ENCODE measurements around the gene FSD2. TPM values are rescaled to one million over a fixed set of nuclear protein-coding genes. Genes with fewer than 3 reads are reported as not detected.

FSD2 gene, protein sequence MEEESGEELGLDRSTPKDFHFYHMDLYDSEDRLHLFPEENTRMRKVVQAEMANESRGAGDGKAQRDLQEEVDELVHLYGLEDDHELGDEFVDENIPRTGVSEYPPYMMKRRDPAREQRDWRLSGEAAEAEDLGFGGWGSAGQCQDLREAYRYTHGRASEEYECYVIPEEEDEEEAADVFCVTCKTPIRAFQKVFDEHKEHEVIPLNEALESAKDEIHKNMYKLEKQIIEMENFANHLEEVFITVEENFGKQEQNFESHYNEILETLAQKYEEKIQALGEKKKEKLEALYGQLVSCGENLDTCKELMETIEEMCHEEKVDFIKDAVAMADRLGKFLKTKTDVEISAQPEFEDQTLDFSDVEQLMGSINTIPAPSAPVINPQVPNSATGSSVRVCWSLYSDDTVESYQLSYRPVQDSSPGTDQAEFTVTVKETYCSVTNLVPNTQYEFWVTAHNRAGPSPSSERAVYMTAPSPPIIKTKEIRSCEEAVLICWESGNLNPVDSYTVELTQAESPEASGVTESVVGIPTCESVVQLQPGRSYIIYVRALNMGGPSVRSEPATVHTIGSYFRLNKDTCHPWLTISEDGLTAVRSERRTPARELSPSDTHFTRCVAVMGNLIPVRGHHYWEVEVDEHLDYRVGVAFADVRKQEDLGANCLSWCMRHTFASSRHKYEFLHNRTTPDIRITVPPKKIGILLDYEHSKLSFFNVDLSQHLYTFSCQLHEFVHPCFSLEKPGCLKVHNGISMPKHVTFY
- total RNA-seq = not detected

DNA sequence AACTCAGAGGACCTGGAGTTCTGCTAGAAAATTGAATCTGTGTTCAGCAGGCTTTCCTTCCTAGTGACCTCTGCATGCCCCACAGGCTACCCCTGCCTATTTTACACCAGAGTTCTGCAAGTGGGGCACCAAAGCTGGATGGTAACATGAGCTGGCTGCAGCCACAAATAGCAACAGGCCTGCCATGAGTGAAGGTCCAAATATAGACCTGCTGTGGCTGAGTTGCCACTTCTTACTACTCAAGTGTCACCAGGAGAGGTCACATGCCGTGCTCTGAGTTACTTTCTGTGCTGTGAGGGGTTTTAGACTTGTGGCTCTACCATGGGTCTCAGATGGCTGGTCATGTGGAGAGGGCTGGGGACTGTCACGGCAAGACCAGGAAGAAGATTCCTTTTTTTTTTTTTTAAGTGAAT lies at the start of gene FSD2:
TSS of gene FSD2 (minus strand) at position 76 of the 413 bp plus-strand sequence. CDS start 18,679 bp downstream, outside the sequence.
- Mint-ChIP-seq H3K4me1 (peaks cover 11% of the 10 kb centered on the region), H3K36me3 (peaks cover under 1% of the 10 kb centered on the region), H3K9me3 (no peaks in the 10 kb centered on the region), H3K27me3 (peaks cover 16% of the 10 kb centered on the region), H3K4me3 (no peak within 1 kb of the TSS), H3K27ac (no peak within 1 kb of the TSS)
- POLR2A ChIA-PET = no interaction called here
- ATAC-seq (ENCODE audit: low read depth) (no peak), DNase-seq (no peak)

DNA sequence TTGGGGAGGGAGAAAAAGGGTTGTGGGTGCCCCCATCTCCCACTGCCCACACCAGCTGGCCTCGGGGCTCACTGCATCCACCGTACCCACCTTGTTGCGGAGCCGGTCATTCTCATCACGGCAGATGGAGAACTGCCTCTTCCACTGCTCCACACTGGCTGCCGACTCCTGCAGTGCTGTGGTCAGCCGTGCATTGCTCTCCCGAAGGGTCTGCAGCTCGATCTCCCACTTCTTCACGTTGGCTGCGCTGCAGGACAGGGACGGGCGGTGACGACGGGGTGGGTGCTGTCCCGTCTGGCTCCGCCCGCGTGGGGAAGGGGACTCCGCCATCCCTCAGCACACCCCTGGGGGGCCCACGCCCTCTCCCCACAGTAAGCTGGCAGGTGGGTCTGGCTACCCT lies 48.7 kb upstream of the FSD2 start:
- no peaks in the 10 kb centered on the region for H3K27me3 Mint-ChIP-seq
- DNase-seq (no peak), ATAC-seq (ENCODE audit: low read depth) (no peak)
- no peak overlapping the region for H3K27ac Mint-ChIP-seq
- H3K4me1 Mint-ChIP-seq = peaks cover 18% of the 10 kb centered on the region
- POLR2A ChIA-PET = no interaction called here
- H3K36me3 Mint-ChIP-seq = peaks cover 3% of the 10 kb centered on the region
- H3K4me3 Mint-ChIP-seq = no peak overlapping the region
- H3K9me3 Mint-ChIP-seq = no peaks in the 10 kb centered on the region

DNA sequence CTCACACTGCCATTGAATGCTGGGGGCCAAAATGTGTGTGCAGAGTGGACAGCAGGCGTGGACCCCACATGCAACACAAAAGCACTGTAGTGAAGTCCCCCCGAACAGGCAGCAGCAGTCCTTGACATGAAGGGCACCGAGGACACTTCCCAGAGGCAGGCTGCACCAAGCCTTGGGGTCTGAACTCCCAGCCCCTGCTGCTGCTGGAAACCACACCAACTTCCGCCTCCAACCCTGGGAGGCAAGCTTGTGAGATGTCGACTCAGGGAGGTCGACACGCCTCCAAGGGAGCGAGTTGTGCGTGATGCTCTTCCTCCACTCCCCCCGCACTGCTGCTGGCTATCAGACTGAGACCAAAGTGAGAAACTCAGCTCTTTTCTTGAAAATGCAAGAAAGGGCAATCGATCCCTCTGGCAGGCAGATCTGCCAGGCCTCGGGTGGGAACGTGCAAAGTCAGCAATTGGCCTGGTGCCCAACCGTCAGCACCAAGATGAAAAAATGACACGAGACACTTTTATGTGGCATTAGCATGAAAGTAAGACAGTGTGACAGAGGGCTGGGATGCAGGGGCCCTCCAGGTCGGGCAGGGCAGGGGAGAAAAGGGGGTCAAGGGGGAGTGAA lies 47.2 kb upstream of the FSD2 start:
- H3K4me1 Mint-ChIP-seq = peaks cover 21% of the 10 kb centered on the region
- H3K27me3 Mint-ChIP-seq = no peaks in the 10 kb centered on the region
- H3K27ac Mint-ChIP-seq = peak overlapping the region; percentile 71
- peak; percentile 44 for ATAC-seq (ENCODE audit: low read depth)
- no peak for DNase-seq
- no peaks in the 10 kb centered on the region for H3K9me3 Mint-ChIP-seq
- peaks cover 1% of the 10 kb centered on the region for H3K36me3 Mint-ChIP-seq
- H3K4me3 Mint-ChIP-seq = peak overlapping the region; percentile 52
- POLR2A ChIA-PET = interaction anchor here (1.0 kb wide), 1 partner anchor 158 kb away, joined by 3 read pairs; the partner anchor contains the start of gene C15orf40

DNA sequence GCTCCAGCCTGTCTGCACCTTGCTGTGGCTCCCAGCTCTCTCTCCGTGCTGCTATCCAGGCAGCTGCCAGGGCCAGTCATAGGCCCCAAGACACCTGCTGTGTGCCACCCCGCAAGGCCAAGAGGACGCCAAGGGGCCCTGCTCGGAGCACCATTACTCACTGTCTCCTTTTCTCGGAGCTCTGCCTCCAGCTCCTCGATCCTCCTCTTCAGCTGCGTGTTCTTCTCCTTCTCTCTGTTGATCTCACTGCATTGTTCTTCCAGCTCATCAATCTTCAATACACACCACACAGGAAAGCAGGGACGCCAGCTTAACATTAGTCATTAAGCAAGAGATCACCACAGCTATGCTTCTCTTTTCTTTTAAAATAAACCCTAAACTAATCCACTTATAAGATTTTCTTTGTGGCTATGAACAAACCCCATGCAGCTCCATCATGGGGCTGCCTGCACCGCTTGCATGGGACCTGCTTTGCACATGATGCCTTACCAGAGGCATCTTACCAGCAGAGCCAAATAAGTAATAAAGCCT lies 46.2 kb upstream of the FSD2 start:
- Mint-ChIP-seq H3K4me3 (no peak overlapping the region), H3K9me3 (no peaks in the 10 kb centered on the region), H3K27ac (no peak overlapping the region), H3K27me3 (no peaks in the 10 kb centered on the region), H3K4me1 (peaks cover 21% of the 10 kb centered on the region), H3K36me3 (peaks cover 1% of the 10 kb centered on the region)
- DNase-seq (no peak), ATAC-seq (ENCODE audit: low read depth) (no peak)
- POLR2A ChIA-PET = interaction anchor here (0.9 kb wide), 1 partner anchor 148 kb away, joined by 3 read pairs; no protein-coding TSS in a partner anchor

DNA sequence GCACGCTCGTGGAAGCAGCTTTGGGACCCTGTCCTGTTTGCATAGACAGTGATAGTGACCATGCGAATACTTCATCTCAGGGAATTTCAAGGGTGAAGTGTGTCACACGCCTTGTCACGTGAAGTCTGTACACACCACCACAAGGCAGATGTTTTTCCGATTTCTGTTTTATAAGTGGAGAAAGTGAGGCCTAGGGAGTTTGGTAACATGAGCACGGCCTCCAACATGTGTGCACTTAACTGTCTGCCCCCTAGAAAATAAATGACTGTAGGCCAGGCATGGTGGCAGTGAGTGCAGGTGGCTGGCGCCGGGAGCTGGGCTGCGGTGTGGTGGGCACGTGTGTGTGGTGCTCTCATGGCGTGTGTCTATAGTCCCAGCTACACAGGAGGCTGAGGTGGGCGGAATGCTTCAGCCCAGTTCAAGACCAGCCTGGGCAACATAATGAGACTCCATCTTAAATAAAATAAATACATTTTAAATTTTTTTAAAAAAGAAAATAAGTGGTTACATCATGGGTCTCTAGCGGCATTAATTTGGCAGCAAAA lies 45.5 kb upstream of the FSD2 start:
- no peak overlapping the region for H3K4me3 Mint-ChIP-seq
- ATAC-seq (ENCODE audit: low read depth) = no peak
- no peaks in the 10 kb centered on the region for H3K27me3 Mint-ChIP-seq
- POLR2A ChIA-PET = interaction anchor here (0.6 to 0.9 kb wide), 2 partner anchors 149 to 183 kb away, joined by 3 read pairs; no protein-coding TSS in a partner anchor
- no peaks in the 10 kb centered on the region for H3K9me3 Mint-ChIP-seq
- H3K27ac Mint-ChIP-seq = no peak overlapping the region
- H3K4me1 Mint-ChIP-seq = peaks cover 21% of the 10 kb centered on the region
- DNase-seq = no peak
- H3K36me3 Mint-ChIP-seq = peaks cover 1% of the 10 kb centered on the region

DNA sequence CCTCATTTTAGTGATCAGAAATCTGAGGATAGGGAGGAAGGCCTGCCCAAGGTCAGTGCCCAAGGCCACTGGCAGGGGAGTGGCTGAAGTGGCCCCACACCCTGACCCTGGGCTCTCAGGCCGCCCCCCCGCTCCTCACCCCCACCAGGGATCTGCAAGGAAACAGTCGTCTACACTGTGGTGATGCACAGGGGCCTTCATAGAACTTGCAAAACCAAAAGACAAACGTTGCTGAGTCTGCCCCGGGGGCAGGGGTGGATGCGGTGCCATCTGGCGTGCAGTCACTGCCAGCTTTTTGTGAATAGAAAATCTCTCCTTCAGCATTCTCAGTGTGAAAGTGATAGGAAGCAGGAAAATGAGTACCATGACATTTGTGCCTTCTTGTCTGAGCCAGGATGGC lies 44.9 kb upstream of the FSD2 start:
- DNase-seq = no peak
- Mint-ChIP-seq H3K9me3 (no peaks in the 10 kb centered on the region), H3K4me3 (no peak overlapping the region), H3K27me3 (no peaks in the 10 kb centered on the region), H3K36me3 (peaks cover 1% of the 10 kb centered on the region), H3K4me1 (peaks cover 17% of the 10 kb centered on the region), H3K27ac (no peak overlapping the region)
- no peak for ATAC-seq (ENCODE audit: low read depth)
- POLR2A ChIA-PET = interaction anchor here (0.6 kb wide), 1 partner anchor 183 kb away, joined by 3 read pairs; no protein-coding TSS in a partner anchor

DNA sequence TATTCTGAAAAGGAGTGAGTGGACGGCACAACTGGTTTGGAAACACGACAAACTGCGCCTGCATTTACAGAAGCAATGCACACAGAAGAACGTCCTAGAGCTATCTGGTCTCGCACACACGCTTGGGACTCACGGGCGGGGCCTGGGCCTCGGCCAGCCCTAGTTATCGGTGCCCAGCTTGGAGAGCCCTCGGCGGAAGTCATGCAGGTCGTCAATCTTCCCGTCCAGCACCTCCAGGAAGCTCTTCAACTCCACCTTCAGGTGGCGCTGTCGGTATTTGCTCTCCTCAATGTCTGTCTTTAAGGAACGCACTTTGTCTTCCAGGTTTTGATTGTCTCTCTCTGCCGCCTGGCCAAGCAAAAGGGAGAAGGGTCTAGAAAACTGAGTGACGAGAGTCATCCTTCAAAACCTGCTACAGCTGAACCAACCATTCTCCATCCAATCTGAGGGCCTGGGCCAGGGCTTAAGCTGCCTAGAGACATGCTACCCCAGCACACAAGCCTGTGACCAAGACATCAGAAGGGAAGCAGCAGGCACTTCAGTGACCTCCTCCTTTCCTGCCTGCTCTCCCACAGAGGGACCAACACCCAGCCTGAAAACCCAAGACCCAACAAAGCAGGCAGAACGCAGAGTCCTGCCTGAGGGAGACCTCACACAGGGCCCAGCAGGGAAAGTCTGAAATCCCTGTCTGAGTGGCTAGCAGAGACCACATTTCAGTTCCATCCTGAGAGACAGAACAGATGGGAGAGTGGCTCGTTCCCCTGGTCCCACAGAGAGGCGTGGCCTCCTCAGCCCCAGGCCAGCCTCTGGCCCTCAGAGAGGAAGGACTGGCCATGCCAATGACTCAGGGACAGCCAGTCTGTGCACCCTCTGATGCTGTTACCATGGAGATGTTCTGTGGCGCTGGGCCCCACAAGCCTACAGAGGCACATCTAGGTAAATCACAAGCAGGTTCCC lies 44.0 kb upstream of the FSD2 start:
- Mint-ChIP-seq H3K4me3 (no peak overlapping the region), H3K36me3 (peaks cover 1% of the 10 kb centered on the region), H3K27ac (peak overlapping the region; percentile 55), H3K27me3 (peaks cover 2% of the 10 kb centered on the region), H3K4me1 (peaks cover 18% of the 10 kb centered on the region), H3K9me3 (no peaks in the 10 kb centered on the region)
- ATAC-seq (ENCODE audit: low read depth) (peak; percentile 75), DNase-seq (peak; percentile 59)
- POLR2A ChIA-PET = interaction anchor here (0.9 to 1.7 kb wide), 2 partner anchors 136 to 150 kb away, joined by 7 read pairs; partner anchors contain the start of gene RAMAC

DNA sequence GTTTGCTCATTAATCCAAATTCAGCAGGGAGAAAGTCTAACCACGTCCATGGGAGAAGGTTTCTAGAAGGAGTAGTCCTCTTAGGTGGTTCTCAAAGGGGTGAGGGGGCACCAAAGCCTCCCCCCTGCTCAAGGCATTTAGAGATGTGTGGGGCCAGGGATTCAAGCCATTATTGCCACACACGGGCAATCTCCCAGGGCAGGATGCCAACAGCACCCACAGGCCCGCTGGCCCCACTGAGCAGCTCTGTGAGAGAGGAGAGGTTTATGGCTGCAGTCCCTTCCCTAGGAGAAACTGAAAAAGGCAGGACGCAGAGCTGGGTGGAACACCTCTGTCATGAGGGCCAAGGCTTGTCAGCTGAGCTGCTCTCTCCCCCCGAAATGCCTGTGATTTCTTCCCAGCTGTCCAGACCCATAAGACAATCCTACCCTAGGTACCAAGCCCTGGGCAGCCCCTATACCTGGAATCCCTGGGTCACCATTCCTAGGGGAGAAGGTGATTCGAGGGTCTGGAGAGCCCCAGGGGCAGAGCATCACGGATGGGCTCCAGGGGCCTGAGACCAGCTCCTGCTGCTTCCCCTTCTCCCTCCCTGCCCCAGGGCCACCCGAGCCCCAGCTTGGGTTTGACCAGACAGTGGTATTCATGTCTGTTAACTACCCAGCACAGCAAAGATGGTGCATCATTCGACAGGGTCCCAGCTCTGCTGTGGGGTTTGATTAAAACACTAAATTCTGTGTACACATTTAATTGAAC lies 42.5 kb upstream of the FSD2 start:
- Mint-ChIP-seq H3K9me3 (no peaks in the 10 kb centered on the region), H3K27me3 (peaks cover 5% of the 10 kb centered on the region), H3K4me3 (no peak overlapping the region), H3K36me3 (peaks cover 1% of the 10 kb centered on the region), H3K27ac (no peak overlapping the region), H3K4me1 (peaks cover 19% of the 10 kb centered on the region)
- POLR2A ChIA-PET = interaction anchor here (1.7 kb wide), 1 partner anchor 152 kb away, joined by 7 read pairs; no protein-coding TSS in a partner anchor
- ATAC-seq (ENCODE audit: low read depth) (no peak), DNase-seq (no peak)

DNA sequence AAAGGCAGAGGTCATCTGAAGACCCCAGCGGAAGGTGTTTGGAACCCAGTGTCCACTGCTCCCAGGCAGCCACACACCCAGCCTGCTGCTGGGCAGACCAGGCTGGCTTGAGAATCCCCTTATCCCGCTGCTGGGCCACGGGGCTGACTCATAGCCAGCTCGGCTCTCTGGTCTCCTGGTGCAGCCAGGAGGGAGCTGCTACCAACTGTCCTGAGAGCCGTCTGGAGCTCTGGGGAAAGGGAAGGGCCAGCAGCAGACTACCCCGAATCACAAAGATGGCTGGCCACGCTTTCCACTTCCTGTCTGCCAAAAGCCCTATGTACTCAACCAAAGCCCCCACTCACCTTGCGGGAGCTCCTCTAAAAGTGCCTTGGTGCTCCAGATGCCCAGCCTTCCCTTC lies 41.8 kb upstream of the FSD2 start:
- H3K36me3 Mint-ChIP-seq = peaks cover 3% of the 10 kb centered on the region
- H3K9me3 Mint-ChIP-seq = no peaks in the 10 kb centered on the region
- peaks cover 14% of the 10 kb centered on the region for H3K4me1 Mint-ChIP-seq
- no peak for DNase-seq
- peaks cover 5% of the 10 kb centered on the region for H3K27me3 Mint-ChIP-seq
- H3K4me3 Mint-ChIP-seq = no peak overlapping the region
- ATAC-seq (ENCODE audit: low read depth) = no peak
- POLR2A ChIA-PET = no interaction called here
- no peak overlapping the region for H3K27ac Mint-ChIP-seq

DNA sequence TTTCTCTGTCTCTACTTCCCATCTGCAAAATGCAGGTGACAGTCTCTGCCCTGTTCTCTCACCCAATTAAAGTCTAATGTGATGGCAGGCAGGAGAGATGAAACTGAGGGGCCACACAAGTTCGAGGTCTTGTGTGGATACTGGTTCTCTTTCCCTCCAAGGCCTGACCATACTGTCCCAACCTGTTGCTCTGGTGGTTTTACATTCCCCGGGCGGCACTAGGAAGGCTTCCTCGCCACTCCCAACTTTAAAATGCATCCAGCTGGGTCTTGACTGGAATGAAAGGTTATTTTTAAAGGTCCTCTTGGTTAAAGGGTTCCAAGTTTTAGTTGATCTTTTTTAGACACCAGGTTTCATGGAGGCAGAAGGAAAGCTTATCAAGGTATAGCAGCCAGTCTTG lies 40.8 kb upstream of the FSD2 start:
- Mint-ChIP-seq H3K4me1 (peaks cover 13% of the 10 kb centered on the region), H3K27ac (no peak overlapping the region), H3K4me3 (no peak overlapping the region), H3K9me3 (no peaks in the 10 kb centered on the region), H3K36me3 (peaks cover 7% of the 10 kb centered on the region), H3K27me3 (peaks cover 5% of the 10 kb centered on the region)
- ATAC-seq (ENCODE audit: low read depth) (no peak), DNase-seq (no peak)
- POLR2A ChIA-PET = no interaction called here

DNA sequence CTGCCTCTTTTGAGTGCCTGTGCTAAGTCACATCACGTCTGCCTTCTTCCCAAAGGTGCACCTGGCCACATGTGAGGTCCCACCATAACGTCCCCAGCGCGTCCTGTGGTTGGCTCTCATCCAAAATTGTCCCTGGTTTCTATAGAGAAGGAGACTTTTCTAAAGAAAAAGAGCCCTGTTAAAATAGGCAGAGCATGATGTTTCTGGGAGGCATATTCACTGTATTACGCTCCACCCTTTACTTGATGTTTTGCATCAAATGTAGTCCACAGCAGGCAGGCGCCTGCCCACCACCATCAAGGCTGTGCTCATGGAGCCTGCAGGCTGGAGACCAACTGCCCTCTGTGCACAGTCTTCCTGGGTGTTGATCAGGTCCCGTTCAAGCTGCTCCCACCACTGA lies 39.8 kb upstream of the FSD2 start:
- Mint-ChIP-seq H3K27me3 (peaks cover 5% of the 10 kb centered on the region), H3K9me3 (no peaks in the 10 kb centered on the region), H3K4me1 (peaks cover 13% of the 10 kb centered on the region), H3K36me3 (peaks cover 9% of the 10 kb centered on the region), H3K27ac (no peak overlapping the region), H3K4me3 (no peak overlapping the region)
- POLR2A ChIA-PET = no interaction called here
- ATAC-seq (ENCODE audit: low read depth) (no peak), DNase-seq (no peak)
